ENCODE measurements around the gene HSPA12B.

Gene HSPA12B, protein sequence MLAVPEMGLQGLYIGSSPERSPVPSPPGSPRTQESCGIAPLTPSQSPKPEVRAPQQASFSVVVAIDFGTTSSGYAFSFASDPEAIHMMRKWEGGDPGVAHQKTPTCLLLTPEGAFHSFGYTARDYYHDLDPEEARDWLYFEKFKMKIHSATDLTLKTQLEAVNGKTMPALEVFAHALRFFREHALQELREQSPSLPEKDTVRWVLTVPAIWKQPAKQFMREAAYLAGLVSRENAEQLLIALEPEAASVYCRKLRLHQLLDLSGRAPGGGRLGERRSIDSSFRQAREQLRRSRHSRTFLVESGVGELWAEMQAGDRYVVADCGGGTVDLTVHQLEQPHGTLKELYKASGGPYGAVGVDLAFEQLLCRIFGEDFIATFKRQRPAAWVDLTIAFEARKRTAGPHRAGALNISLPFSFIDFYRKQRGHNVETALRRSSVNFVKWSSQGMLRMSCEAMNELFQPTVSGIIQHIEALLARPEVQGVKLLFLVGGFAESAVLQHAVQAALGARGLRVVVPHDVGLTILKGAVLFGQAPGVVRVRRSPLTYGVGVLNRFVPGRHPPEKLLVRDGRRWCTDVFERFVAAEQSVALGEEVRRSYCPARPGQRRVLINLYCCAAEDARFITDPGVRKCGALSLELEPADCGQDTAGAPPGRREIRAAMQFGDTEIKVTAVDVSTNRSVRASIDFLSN

DNA sequence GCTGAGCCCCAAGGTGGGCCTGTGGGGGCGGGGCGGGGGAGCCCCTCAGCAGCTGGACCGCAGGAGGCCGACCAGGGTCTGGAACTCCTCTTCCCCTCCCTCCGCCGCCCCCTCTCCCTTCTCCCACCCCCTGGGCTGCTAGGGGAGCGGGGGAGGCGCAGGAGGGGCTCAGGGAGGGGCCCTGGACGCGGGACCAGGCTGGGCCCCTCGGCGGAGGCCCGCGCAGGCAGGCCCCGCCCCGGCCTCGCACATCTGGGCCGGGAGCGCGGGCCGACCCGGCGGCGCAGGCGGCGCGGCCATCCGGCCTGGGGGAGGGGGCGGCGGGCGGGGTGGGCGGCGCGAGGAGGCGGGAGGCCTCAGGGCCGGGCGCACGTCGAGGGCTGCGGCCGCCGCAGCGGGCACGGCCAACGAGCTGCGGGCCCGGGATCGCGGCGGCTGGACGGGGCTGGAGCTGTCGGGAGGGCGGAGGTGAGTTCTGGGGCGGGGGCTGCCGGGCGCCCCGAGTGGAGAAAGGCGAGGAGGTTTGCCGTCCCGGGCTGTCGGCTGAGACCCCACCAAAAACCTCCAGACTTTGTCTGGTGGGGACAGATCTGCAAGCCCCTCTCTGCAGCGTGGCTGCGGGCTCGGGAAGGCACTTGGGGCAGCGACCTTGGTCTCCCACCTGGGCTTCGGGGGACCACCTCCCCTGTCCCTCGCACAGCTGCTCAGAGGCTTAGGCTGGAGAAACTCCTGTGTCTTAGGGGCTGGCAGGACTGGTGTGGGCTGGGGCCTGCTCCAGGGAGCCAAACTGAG, at the start of gene HSPA12B:
HSPA12B (plus strand) TSS at position 359 of the 792 bp plus-strand sequence. CDS start 5,990 bp downstream, outside the sequence.
- TF ChIP-seq, protein P1, sequence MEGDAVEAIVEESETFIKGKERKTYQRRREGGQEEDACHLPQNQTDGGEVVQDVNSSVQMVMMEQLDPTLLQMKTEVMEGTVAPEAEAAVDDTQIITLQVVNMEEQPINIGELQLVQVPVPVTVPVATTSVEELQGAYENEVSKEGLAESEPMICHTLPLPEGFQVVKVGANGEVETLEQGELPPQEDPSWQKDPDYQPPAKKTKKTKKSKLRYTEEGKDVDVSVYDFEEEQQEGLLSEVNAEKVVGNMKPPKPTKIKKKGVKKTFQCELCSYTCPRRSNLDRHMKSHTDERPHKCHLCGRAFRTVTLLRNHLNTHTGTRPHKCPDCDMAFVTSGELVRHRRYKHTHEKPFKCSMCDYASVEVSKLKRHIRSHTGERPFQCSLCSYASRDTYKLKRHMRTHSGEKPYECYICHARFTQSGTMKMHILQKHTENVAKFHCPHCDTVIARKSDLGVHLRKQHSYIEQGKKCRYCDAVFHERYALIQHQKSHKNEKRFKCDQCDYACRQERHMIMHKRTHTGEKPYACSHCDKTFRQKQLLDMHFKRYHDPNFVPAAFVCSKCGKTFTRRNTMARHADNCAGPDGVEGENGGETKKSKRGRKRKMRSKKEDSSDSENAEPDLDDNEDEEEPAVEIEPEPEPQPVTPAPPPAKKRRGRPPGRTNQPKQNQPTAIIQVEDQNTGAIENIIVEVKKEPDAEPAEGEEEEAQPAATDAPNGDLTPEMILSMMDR (IDR thresholded peaks at IDR 0.05): no peak
- no peak for TF ChIP-seq ZFX (IDR thresholded peaks at IDR 0.05; ENCODE audit: borderline replicate concordance)
- no peak within 1 kb of the TSS for H3K27ac ChIP-seq

DNA sequence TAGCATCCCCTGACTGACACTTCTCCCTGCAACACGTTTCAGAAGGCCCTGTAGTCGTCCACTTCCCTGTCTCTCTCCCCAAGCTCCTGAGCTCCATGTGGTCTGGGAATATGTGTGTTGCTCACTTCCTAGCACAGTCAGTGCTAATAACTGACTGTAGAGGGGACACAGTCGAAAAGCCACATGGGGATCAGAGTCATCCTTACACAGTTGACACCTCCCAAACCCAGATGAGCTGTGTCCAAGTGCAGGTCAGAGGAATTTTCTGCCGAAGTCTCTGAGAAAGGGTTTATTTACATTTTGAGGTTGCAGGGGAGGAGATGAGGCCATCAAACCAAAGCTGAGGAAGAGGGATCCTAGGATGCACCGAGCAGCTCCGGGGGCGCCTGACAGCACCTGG, 47.1 kb upstream of the HSPA12B start:
- no peak overlapping the region for H3K27ac ChIP-seq
- no peak for TF ChIP-seq ZFX (IDR thresholded peaks at IDR 0.05; ENCODE audit: borderline replicate concordance)
- TF ChIP-seq, protein P1 (IDR thresholded peaks at IDR 0.05): no peak

DNA sequence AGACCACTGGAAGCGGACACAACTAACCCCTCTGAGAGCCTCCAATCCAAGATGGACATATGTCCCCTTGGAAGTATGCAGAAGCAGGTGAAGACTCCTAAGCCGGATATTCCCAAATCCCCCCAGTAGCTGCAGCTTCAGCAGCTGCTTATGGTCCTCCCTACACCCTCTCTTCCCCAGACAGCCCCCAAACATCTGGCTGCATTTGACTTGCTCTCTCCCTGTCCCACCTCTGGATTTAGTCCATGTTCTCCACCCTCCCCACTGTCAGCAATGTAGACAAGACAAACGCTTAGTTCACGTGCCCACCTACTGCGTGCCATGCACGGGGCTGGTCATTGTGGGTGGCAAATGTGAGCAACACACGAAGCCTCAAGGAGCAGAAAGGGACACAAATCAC, 46.1 kb upstream of the HSPA12B start:
- TF ChIP-seq, protein P1 (IDR thresholded peaks at IDR 0.05): no peak
- no peak for TF ChIP-seq ZFX (IDR thresholded peaks at IDR 0.05; ENCODE audit: borderline replicate concordance)
- H3K27ac ChIP-seq: no peak overlapping the region

DNA sequence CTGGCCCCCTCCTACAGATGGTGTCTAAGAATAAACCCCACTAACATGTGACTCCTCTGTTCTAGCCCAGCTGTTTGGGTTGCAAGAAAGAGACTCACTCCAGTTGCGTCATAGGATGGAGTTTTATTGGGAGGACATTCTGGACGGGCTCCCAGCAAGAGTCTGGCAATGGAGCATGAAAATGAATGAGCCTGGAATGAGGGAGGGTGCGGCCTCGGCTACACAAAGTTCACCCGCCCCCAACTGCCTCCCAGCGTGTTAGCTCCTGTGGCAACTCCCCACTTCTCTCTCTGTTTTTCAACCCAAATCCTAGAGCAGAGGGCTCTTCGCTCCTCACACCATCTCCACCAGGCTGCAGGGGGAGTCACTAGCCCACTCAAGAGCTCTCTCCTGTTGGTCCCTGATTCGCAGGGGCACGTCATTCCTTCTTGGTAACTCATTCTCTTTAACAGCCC, 45.6 kb upstream of the HSPA12B start:
- H3K27ac ChIP-seq: no peak overlapping the region
- TF ChIP-seq, protein P1 (IDR thresholded peaks at IDR 0.05): no peak

DNA sequence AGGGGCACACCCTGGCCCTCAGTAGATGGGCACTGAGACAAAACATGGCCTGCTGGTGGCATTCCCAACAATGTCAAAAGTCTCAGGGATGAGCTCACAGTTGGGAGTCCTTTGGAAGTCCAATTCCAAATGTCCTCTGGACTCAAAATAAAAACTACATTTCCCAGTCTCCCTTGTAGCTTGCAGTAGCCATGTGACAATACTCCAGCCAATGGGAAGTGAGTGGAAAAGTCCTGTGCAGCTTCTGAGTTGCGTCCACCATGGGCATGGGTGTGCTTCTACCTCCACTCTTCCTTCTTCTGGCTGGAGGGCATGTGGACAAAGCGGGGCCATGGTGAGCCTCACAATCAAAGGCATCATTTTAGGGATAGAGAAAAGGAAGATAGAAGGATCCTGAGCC, 44.8 kb upstream of the HSPA12B start:
- TF ChIP-seq, protein P1 (IDR thresholded peaks at IDR 0.05): no peak
- no peak for TF ChIP-seq ZFX (IDR thresholded peaks at IDR 0.05; ENCODE audit: borderline replicate concordance)

DNA sequence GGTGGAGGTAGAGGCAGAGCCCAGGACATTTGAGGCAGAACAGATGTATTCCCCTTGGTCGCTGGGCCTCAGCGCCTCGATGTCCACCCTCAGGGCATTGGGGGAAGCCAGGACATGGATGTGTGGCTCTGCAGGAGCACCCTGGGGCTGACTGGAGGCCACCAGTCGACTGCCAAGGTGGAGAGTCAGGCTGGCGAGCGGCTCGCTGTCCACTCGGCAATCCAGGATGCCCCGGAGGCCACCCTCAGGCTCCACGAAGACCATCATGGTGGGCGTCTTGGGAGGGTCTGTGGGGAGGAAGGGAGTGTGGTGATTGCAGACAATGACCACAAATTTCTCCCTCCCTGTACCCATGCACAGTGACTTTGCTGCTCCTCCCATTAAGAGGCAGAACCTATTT, 42.5 kb upstream of the HSPA12B start:
- TF ChIP-seq ZFX (IDR thresholded peaks at IDR 0.05; ENCODE audit: borderline replicate concordance): no peak
- TF ChIP-seq, protein P1 (IDR thresholded peaks at IDR 0.05): no peak
- no peak overlapping the region for H3K27ac ChIP-seq

More for the DNA sequence above, 44.8 kb upstream of the HSPA12B start:
- no peak overlapping the region for H3K27ac ChIP-seq

Measured in 22Rv1 (cell line).